Esophagus muscularis mucosa (tissue), 3 donors: Measurements from ENCODE around the gene GSTM2.

Source experiments
- POLR2A ChIP-seq: fragments of 450-650 bp; IDR thresholded peaks from one replicate; pipeline ENCODE4 v1.6.1; 2017; ENCODE audit warnings: antibody characterized with exemption, moderate library complexity, mild to moderate bottlenecking, low read depth
- POLR2AphosphoS5 ChIP-seq, 2 donors: sonication (generic); formaldehyde crosslinking; IDR thresholded peaks; one replicate each; pipeline ENCODE4 v1.6.1; 2017; ENCODE audit warnings: antibody characterized with exemption in 2 of 2
- TF ChIP-seq, protein P1 (sequence below), 3 experiments: fragments of 200-600 bp in 2 of 3; fragments of 450-650 bp in 1 of 3; sonication (generic) in 2 of 3; IDR thresholded peaks; one replicate each; pipeline ENCODE4 v1.5.1; 2017 to 2019; ENCODE audit warnings: antibody characterized with exemption in 3 of 3, mild to moderate bottlenecking in 2 of 3, moderate library complexity in 1 of 3

DNA sequence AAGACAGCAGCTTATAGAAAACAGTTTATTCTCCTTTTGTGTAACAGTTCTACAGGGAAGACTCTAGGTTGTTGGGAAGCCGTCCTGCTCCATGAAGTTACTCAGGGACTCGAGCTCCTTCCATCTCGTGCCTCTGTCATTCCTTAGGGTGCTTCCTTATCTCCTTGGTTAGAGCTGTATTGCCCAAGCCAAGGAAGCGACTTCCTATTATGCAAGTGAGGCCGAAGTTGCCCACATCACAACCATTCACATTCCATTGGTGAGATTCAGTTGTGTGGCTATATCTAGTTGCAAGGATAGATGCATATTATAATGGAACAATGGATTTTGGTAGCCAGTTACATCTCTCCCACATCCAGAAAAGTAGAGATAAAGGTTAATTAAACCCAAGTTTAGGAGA lies 53.2 kb downstream of the GSTM2 start:
- no peak for TF ChIP-seq POLR2AphosphoS5 (IDR thresholded peaks at IDR 0.05)
- TF ChIP-seq, protein P1, sequence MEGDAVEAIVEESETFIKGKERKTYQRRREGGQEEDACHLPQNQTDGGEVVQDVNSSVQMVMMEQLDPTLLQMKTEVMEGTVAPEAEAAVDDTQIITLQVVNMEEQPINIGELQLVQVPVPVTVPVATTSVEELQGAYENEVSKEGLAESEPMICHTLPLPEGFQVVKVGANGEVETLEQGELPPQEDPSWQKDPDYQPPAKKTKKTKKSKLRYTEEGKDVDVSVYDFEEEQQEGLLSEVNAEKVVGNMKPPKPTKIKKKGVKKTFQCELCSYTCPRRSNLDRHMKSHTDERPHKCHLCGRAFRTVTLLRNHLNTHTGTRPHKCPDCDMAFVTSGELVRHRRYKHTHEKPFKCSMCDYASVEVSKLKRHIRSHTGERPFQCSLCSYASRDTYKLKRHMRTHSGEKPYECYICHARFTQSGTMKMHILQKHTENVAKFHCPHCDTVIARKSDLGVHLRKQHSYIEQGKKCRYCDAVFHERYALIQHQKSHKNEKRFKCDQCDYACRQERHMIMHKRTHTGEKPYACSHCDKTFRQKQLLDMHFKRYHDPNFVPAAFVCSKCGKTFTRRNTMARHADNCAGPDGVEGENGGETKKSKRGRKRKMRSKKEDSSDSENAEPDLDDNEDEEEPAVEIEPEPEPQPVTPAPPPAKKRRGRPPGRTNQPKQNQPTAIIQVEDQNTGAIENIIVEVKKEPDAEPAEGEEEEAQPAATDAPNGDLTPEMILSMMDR (IDR thresholded peaks at IDR 0.05) = no peak
- no peak for TF ChIP-seq POLR2A
